HepG2 (cell line): ENCODE measurements around the gene MAPRE3. TPM values are rescaled to one million over a fixed set of nuclear protein-coding genes. Genes with fewer than 3 reads are reported as not detected.

ENCODE experiments used
- ARNT2 ChIP-seq: sonication (generic); formaldehyde crosslinking; IDR thresholded peaks from 2 replicates; pipeline ENCODE4 v1.8.0; 2022; ENCODE audit warnings: mild to moderate bottlenecking, low read depth, missing genetic modification reagents, moderate library complexity
- BORCS8-MEF2B ChIP-seq: sonication (generic); formaldehyde crosslinking; IDR thresholded peaks from 2 replicates; pipeline ENCODE4 v1.8.0; 2022; ENCODE audit warnings: mild to moderate bottlenecking, missing genetic modification reagents
- FOXA3 ChIP-seq: IDR thresholded peaks from 2 replicates; pipeline ENCODE4 v1.6.1; 2016; ENCODE audit warnings: missing genetic modification reagents, missing compliant biosample characterization
- NCOA1 ChIP-seq: sonication (generic); formaldehyde crosslinking; IDR thresholded peaks from 2 replicates; pipeline ENCODE4 v1.9.0; 2021; ENCODE audit warnings: missing genetic modification reagents
- RFXANK ChIP-seq: IDR thresholded peaks from 2 replicates; pipeline ENCODE4 v1.6.1; 2016
- SAFB2 ChIP-seq: sonication (generic); formaldehyde crosslinking; IDR thresholded peaks from 2 replicates; pipeline ENCODE4 v1.5.1; 2020; ENCODE audit warnings: missing genetic modification reagents, low read depth, mild to moderate bottlenecking, borderline replicate concordance
- TAF15 ChIP-seq: fragments of 200-400 bp; formaldehyde crosslinking; IDR thresholded peaks from one replicate; pipeline ENCODE4 v1.6.1; 2018; ENCODE audit warnings: mild to moderate bottlenecking, low read depth, low read length; ENCODE audit not compliant: poor library complexity, severe bottlenecking
- ZFP82 ChIP-seq: sonication (generic); formaldehyde crosslinking; IDR thresholded peaks from 2 replicates; pipeline ENCODE4 v1.5.1; 2020; ENCODE audit warnings: mild to moderate bottlenecking, missing genetic modification reagents, borderline replicate concordance
- ZNF34 ChIP-seq: sonication (generic); formaldehyde crosslinking; IDR thresholded peaks from 2 replicates; pipeline ENCODE4 v1.4.0; 2020; ENCODE audit warnings: mild to moderate bottlenecking, missing genetic modification reagents, borderline replicate concordance
- ZNF441 ChIP-seq: sonication (generic); formaldehyde crosslinking; IDR thresholded peaks from 2 replicates; pipeline ENCODE4 v1.7.0; 2021; ENCODE audit warnings: missing genetic modification reagents, borderline replicate concordance
- ZNF781 ChIP-seq: sonication (generic); formaldehyde crosslinking; IDR thresholded peaks from 2 replicates; pipeline ENCODE4 v1.5.1; 2020; ENCODE audit warnings: borderline replicate concordance, mild to moderate bottlenecking, missing genetic modification reagents; ENCODE audit errors: not compliant biosample characterization
- ZNF883 ChIP-seq: sonication (generic); formaldehyde crosslinking; IDR thresholded peaks from 2 replicates; pipeline ENCODE4 v1.5.1; 2020; ENCODE audit warnings: mild to moderate bottlenecking, missing genetic modification reagents; ENCODE audit errors: not compliant biosample characterization
- polyA plus RNA-seq, 8 experiments: library from polyadenylated mRNA; depleted of rRNA in 3 of 8; stranded (reverse) in 7 of 8; unstranded in 1 of 8; fragments of >200 nt; fragmentation: Illumina TruSeq in 4 of 8; extraction: Trizol in 4 of 8; gene quantifications; 2 replicates each; pipeline versions ENCODE4 v1.2.1 to v1.2.3, GENCODE V29; 2011 to 2016; ENCODE audit warnings: low read depth in 4 of 8, missing spikeins in 1 of 8, mixed read lengths in 1 of 8; ENCODE audit not compliant: insufficient read depth in 1 of 8
- total RNA-seq, 5 experiments: library from RNA; depleted of rRNA; stranded (reverse); fragments of >200 nt; fragmentation: Illumina TruSeq; extraction: Trizol; gene quantifications; 2 replicates each; pipeline ENCODE4 v1.2.3, GENCODE V29; 2016; ENCODE audit warnings: low read depth in 1 of 5
- TF ChIP-seq, protein P1 (sequence below): sonication (generic); formaldehyde crosslinking; IDR thresholded peaks from 2 replicates; pipeline ENCODE4 v1.5.0; 2020; ENCODE audit warnings: missing genetic modification reagents
- TF ChIP-seq, protein P2 (sequence below): sonication (generic); formaldehyde crosslinking; IDR thresholded peaks from 2 replicates; pipeline ENCODE4 v1.4.0; 2020; ENCODE audit warnings: missing genetic modification reagents
- TF ChIP-seq, protein P3 (sequence below): sonication (generic); formaldehyde crosslinking; conservative IDR thresholded peaks from 2 replicates; pipeline ENCODE4 v1.4.0; 2020; ENCODE audit warnings: missing genetic modification reagents
- TF ChIP-seq, protein P4 (sequence below): IDR thresholded peaks from 2 replicates; pipeline ENCODE4 v1.6.1; 2012; ENCODE audit warnings: inconsistent platforms
- TF ChIP-seq, protein P5 (sequence below): IDR thresholded peaks from 2 replicates; pipeline ENCODE4 v1.6.1; 2016; ENCODE audit warnings: low read depth, missing genetic modification reagents, missing compliant biosample characterization

Gene MAPRE3
- total and polyA plus RNA-seq, 2 of the 13 experiments (the other 11 are each of a cell fraction or from before 2014, with no cell fraction given): 0.31 to 0.91 TPM

DNA sequence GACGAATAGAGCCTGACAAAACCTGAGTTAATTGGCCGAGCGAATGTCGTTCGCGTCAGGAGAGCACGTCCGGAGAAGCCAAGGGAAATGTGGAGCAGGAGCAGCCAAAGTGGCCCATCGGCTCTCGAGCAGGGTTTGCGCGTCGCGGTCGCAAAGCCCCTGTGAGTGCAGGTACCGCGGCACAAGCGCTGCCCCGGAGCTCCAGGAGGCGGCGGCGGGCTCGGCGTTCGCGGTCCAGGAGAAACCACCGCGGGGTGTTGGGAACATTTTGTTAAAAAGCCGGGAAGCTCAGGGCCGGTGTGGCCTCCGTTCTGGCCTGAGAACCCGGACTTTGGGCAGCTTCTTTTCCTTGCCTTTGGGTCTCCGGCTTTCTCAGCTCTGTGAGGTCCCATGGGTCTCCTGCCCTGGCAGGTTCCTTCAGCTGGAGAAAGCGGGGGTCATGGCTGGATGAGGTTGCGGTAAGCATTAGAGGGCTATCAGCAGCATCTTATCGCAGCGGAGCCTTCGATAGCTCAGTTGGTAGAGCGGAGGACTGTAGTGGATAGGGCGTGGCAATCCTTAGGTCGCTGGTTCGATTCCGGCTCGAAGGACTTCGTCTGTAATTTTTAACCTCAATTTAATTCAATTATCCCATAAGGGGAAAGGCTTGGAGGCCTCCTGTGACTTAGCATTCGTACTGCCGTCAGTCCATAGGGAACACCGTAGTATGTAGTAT, 80.0 kb downstream of the MAPRE3 start (continued):
- TF ChIP-seq TAF15: no peak
- no peak for TF ChIP-seq SAFB2 (CRISPR knock-in tag)
- peak; percentile 34; the same call in 1 of the 2 replicates for TF ChIP-seq RFXANK
- TF ChIP-seq, protein P1, sequence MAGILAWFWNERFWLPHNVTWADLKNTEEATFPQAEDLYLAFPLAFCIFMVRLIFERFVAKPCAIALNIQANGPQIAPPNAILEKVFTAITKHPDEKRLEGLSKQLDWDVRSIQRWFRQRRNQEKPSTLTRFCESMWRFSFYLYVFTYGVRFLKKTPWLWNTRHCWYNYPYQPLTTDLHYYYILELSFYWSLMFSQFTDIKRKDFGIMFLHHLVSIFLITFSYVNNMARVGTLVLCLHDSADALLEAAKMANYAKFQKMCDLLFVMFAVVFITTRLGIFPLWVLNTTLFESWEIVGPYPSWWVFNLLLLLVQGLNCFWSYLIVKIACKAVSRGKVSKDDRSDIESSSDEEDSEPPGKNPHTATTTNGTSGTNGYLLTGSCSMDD (CRISPR knock-in tag): 0 out of 2 replicates have a peak, but pooled peaks have one; percentile 33
- TF ChIP-seq, protein P2, sequence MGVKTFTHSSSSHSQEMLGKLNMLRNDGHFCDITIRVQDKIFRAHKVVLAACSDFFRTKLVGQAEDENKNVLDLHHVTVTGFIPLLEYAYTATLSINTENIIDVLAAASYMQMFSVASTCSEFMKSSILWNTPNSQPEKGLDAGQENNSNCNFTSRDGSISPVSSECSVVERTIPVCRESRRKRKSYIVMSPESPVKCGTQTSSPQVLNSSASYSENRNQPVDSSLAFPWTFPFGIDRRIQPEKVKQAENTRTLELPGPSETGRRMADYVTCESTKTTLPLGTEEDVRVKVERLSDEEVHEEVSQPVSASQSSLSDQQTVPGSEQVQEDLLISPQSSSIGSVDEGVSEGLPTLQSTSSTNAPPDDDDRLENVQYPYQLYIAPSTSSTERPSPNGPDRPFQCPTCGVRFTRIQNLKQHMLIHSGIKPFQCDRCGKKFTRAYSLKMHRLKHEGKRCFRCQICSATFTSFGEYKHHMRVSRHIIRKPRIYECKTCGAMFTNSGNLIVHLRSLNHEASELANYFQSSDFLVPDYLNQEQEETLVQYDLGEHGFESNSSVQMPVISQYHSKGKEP (CRISPR knock-in tag): 0 out of 2 replicates have a peak, but pooled peaks have one; percentile 57
- TF ChIP-seq ZFP82 (CRISPR knock-in tag): peak; percentile 89; the same call in 1 of the 2 replicates
- TF ChIP-seq BORCS8-MEF2B (CRISPR knock-in tag): peak; percentile 93; the same call in 1 of the 2 replicates
- TF ChIP-seq FOXA3: 0 out of 2 replicates have a peak, but pooled peaks have one; percentile 11
- TF ChIP-seq ZNF441: peak; percentile 64; the same call in 1 of the 2 replicates
- TF ChIP-seq ZNF883 (CRISPR knock-in tag): peak; percentile 90
- TF ChIP-seq ARNT2 (CRISPR knock-in tag): no peak; the same call in 1 of the 2 replicates
- TF ChIP-seq, protein P3, sequence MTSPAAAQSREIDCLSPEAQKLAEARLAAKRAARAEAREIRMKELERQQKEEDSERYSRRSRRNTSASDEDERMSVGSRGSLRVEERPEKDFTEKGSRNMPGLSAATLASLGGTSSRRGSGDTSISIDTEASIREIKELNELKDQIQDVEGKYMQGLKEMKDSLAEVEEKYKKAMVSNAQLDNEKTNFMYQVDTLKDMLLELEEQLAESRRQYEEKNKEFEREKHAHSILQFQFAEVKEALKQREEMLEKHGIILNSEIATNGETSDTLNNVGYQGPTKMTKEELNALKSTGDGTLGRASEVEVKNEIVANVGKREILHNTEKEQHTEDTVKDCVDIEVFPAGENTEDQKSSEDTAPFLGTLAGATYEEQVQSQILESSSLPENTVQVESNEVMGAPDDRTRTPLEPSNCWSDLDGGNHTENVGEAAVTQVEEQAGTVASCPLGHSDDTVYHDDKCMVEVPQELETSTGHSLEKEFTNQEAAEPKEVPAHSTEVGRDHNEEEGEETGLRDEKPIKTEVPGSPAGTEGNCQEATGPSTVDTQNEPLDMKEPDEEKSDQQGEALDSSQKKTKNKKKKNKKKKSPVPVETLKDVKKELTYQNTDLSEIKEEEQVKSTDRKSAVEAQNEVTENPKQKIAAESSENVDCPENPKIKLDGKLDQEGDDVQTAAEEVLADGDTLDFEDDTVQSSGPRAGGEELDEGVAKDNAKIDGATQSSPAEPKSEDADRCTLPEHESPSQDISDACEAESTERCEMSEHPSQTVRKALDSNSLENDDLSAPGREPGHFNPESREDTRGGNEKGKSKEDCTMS (CRISPR knock-in tag): 0 out of 2 replicates have a peak, but pooled peaks have one; percentile 12
- TF ChIP-seq, protein P4, sequence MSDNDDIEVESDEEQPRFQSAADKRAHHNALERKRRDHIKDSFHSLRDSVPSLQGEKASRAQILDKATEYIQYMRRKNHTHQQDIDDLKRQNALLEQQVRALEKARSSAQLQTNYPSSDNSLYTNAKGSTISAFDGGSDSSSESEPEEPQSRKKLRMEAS: peak; percentile 74
- no peak for TF ChIP-seq NCOA1 (CRISPR knock-in tag)
- TF ChIP-seq, protein P5, sequence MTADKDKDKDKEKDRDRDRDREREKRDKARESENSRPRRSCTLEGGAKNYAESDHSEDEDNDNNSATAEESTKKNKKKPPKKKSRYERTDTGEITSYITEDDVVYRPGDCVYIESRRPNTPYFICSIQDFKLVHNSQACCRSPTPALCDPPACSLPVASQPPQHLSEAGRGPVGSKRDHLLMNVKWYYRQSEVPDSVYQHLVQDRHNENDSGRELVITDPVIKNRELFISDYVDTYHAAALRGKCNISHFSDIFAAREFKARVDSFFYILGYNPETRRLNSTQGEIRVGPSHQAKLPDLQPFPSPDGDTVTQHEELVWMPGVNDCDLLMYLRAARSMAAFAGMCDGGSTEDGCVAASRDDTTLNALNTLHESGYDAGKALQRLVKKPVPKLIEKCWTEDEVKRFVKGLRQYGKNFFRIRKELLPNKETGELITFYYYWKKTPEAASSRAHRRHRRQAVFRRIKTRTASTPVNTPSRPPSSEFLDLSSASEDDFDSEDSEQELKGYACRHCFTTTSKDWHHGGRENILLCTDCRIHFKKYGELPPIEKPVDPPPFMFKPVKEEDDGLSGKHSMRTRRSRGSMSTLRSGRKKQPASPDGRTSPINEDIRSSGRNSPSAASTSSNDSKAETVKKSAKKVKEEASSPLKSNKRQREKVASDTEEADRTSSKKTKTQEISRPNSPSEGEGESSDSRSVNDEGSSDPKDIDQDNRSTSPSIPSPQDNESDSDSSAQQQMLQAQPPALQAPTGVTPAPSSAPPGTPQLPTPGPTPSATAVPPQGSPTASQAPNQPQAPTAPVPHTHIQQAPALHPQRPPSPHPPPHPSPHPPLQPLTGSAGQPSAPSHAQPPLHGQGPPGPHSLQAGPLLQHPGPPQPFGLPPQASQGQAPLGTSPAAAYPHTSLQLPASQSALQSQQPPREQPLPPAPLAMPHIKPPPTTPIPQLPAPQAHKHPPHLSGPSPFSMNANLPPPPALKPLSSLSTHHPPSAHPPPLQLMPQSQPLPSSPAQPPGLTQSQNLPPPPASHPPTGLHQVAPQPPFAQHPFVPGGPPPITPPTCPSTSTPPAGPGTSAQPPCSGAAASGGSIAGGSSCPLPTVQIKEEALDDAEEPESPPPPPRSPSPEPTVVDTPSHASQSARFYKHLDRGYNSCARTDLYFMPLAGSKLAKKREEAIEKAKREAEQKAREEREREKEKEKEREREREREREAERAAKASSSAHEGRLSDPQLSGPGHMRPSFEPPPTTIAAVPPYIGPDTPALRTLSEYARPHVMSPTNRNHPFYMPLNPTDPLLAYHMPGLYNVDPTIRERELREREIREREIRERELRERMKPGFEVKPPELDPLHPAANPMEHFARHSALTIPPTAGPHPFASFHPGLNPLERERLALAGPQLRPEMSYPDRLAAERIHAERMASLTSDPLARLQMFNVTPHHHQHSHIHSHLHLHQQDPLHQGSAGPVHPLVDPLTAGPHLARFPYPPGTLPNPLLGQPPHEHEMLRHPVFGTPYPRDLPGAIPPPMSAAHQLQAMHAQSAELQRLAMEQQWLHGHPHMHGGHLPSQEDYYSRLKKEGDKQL (CRISPR knock-in tag): 0 out of 2 replicates have a peak, but pooled peaks have one; percentile 26
- TF ChIP-seq ZNF34 (CRISPR knock-in tag): no peak
- no peak for TF ChIP-seq ZNF781 (CRISPR knock-in tag)
